ENCODE results near the gene BGN.

BGN gene

DNA sequence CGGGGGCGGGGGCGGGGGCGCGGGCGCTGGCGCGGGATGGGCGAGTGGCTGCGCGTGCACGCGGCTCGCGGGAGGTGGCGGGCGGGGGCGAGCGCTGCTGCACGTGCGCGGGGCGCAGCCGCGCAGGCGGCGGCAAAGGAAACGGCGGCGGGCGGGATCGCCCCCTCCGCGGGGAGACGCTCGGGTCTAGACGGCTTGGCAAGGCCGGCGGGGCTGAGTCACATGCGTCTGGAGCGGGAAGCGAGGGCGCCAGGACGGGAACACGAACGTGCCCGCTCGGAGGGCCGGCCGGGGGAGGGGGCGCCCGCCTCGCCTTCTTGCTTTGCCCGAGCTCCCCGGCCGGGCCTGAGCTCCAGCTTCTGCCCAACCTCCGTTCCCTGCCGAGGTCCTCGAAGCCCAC, 20.1 kb upstream of the BGN start:
- H3K9ac ChIP-seq (ENCODE audit: low read depth, low read length) = no peak overlapping the region
- H3K27me3 ChIP-seq (ENCODE audit: control insufficient read depth, insufficient read depth, low read length) = peaks cover 25% of the 10 kb centered on the region
- no peak overlapping the region for H3K4me3 ChIP-seq (ENCODE audit: low read depth, low read length)
- H3K27ac ChIP-seq (ENCODE audit: low read depth, low read length) = no peak overlapping the region
- peaks cover 23% of the 10 kb centered on the region; the same call in 1 of the 2 replicates for H3K9me3 ChIP-seq (ENCODE audit: control insufficient read depth, insufficient read depth, low read length)
- no peaks in the 10 kb centered on the region for H3K36me3 ChIP-seq (ENCODE audit: control insufficient read depth, insufficient read depth, low read length)
- H3K4me1 ChIP-seq (ENCODE audit: control insufficient read depth, insufficient read depth, low read length) = peaks cover 9% of the 10 kb centered on the region; the same call in 1 of the 2 replicates

DNA sequence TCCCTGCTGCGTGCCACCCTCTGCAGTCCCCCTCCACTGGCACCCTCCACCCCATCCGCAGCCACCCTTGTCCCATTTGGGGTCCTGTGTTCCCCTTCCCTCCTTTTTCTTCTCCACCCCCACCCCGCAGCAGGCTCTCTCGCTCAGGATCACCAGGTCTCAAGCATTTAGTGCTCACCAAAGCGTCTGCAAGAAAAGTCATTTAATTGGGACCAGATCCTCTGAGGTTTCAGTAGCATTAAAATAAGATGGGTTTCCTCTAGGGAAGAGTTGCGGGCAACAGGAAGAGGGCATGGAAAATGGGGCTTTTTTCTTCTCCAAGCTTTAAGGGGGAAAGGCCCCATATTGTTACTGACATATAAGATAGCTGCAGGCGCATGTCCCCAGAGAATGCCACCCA, 19.5 kb upstream of the BGN start:
- Histone ChIP-seq H3K27ac (ENCODE audit: low read depth, low read length) (no peak overlapping the region), H3K4me3 (ENCODE audit: low read depth, low read length) (no peak overlapping the region), H3K36me3 (ENCODE audit: control insufficient read depth, insufficient read depth, low read length) (no peaks in the 10 kb centered on the region)

DNA sequence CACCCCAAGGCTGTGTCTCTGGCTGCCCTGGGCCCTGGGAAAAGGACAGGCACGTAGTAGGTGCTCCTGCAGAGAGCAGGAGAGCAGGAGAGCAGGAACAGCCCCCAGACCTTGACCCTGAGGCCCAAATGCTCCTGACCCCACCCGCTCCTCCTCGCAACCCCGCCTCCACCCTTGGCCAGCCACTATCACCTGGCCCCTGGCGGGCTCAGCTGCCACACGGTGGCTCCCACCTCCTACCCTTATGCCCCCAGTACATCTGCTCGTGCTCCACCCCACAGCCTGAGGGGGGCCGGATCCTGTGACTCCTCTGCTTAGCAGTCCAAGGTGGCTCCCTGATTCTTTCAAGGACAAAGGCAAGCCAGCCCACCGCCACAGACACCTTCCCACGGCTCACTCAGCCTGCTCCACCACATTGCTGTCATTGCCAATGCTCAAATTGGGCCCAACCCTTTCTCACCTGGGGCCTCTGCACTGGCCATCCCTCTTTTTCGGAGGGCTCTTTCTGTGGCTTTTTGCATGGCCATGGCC, 19.0 kb upstream of the BGN start:
- peaks cover 9% of the 10 kb centered on the region; the same call in 1 of the 2 replicates for H3K4me1 ChIP-seq (ENCODE audit: control insufficient read depth, insufficient read depth, low read length)
- peaks cover 23% of the 10 kb centered on the region; the same call in 1 of the 2 replicates for H3K9me3 ChIP-seq (ENCODE audit: control insufficient read depth, insufficient read depth, low read length)
- peaks cover 25% of the 10 kb centered on the region for H3K27me3 ChIP-seq (ENCODE audit: control insufficient read depth, insufficient read depth, low read length)
- H3K27ac ChIP-seq (ENCODE audit: low read depth, low read length) = no peak overlapping the region
- H3K36me3 ChIP-seq (ENCODE audit: control insufficient read depth, insufficient read depth, low read length) = no peaks in the 10 kb centered on the region
- no peak overlapping the region for H3K9ac ChIP-seq (ENCODE audit: low read depth, low read length)
- H3K4me3 ChIP-seq (ENCODE audit: low read depth, low read length) = no peak overlapping the region

More for the DNA sequence above, 19.5 kb upstream of the BGN start:
- Histone ChIP-seq H3K27me3 (ENCODE audit: control insufficient read depth, insufficient read depth, low read length) (peaks cover 25% of the 10 kb centered on the region), H3K9ac (ENCODE audit: low read depth, low read length) (no peak overlapping the region), H3K9me3 (ENCODE audit: control insufficient read depth, insufficient read depth, low read length) (peaks cover 23% of the 10 kb centered on the region; the same call in 1 of the 2 replicates), H3K4me1 (ENCODE audit: control insufficient read depth, insufficient read depth, low read length) (peaks cover 9% of the 10 kb centered on the region; the same call in 1 of the 2 replicates)

DNA sequence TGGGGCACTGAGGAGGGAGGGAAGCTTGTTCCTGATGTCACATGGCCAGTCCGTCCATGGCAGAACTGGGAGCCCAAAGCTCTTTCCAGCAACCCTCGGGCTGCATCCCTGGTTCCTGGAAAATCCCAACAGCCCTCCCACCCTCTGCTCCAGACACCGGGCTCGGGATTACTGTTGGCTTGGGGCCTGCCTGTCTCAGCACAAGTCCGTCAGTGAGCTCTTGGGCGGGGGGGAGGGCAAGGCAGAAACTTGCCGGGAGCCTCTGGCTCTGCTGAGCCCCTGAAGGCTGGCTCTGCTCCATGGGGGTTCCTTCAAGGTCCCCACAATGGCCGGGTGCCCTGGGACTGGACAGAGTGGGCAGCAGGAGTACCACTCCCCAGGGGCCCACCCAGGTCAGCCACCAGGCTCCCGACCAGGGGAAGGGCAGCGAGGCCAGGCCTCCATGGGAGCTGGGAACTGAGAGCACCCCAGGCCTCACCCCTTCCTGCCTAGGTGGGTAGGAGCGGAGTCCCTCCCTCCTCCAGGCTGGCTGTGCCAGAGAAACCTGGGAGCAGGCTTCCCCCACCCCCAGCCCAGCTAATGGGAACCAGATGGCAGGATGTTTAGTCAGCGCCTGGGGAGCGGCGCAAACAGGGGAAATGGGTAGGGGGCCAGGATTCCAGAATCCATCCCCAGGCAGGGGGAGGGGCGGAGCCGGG, 18.0 kb upstream of the BGN start:
- H3K4me1 ChIP-seq (ENCODE audit: control insufficient read depth, insufficient read depth, low read length) = peaks cover 9% of the 10 kb centered on the region; the same call in 1 of the 2 replicates
- peaks cover 25% of the 10 kb centered on the region for H3K27me3 ChIP-seq (ENCODE audit: control insufficient read depth, insufficient read depth, low read length)
- H3K9me3 ChIP-seq (ENCODE audit: control insufficient read depth, insufficient read depth, low read length) = peaks cover 16% of the 10 kb centered on the region; the same call in 1 of the 2 replicates
- no peak overlapping the region for H3K9ac ChIP-seq (ENCODE audit: low read depth, low read length)
- no peaks in the 10 kb centered on the region for H3K36me3 ChIP-seq (ENCODE audit: control insufficient read depth, insufficient read depth, low read length)
- H3K4me3 ChIP-seq (ENCODE audit: low read depth, low read length) = no peak overlapping the region
- no peak overlapping the region for H3K27ac ChIP-seq (ENCODE audit: low read depth, low read length)

DNA sequence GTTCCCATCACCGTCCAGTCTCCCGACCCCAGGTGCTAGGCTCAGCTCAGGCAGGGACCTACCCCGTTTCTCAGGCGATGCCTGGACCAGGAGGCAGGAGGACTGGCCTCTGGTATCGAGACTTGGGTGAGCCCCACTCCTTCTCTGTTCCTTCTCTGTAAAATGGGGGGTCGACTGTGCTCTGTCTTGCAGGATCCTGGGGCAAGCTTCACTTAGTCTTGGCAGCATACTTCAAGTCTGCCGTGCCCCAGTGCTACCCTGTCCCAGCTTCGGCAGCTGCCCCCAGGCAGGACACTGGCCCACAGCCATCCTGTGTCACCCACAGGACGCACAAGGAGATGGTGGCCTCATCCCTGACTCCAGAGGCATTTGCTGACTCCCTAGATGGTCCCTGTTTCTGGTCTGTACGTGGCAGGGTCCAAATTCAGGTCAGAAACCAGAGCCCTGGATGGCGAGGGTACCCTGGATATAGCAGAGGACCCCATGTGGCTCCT, 17.4 kb upstream of the BGN start:
- Histone ChIP-seq H3K27ac (ENCODE audit: low read depth, low read length) (no peak overlapping the region), H3K36me3 (ENCODE audit: control insufficient read depth, insufficient read depth, low read length) (no peaks in the 10 kb centered on the region), H3K9ac (ENCODE audit: low read depth, low read length) (no peak overlapping the region), H3K27me3 (ENCODE audit: control insufficient read depth, insufficient read depth, low read length) (peaks cover 25% of the 10 kb centered on the region), H3K4me3 (ENCODE audit: low read depth, low read length) (no peak overlapping the region), H3K9me3 (ENCODE audit: control insufficient read depth, insufficient read depth, low read length) (peaks cover 17% of the 10 kb centered on the region), H3K4me1 (ENCODE audit: control insufficient read depth, insufficient read depth, low read length) (peaks cover 9% of the 10 kb centered on the region; the same call in 1 of the 2 replicates)

DNA sequence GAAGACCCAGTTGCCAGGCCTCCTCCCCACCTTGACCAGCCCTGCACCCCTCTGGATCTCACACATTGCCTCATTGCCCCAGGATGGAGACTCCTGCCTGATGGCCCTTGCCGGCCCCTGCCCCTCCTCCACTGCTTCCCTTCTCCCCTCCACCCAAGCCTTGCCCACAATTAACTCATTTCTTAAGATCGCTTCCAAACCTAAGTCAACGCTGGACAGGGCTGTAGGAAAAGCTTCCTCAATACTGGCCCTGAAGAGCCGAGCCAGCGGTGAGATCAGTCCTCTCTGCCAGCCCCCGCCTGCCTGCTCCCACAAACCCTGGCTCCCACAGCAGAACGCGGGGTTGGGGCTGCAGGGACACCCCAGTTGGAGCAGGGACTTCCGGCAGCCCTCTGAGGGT, 16.9 kb upstream of the BGN start:
- Histone ChIP-seq H3K9ac (ENCODE audit: low read depth, low read length) (no peak overlapping the region), H3K4me3 (ENCODE audit: low read depth, low read length) (no peak overlapping the region), H3K4me1 (ENCODE audit: control insufficient read depth, insufficient read depth, low read length) (peaks cover 9% of the 10 kb centered on the region; the same call in 1 of the 2 replicates), H3K27ac (ENCODE audit: low read depth, low read length) (no peak overlapping the region), H3K9me3 (ENCODE audit: control insufficient read depth, insufficient read depth, low read length) (peaks cover 21% of the 10 kb centered on the region), H3K36me3 (ENCODE audit: control insufficient read depth, insufficient read depth, low read length) (no peaks in the 10 kb centered on the region), H3K27me3 (ENCODE audit: control insufficient read depth, insufficient read depth, low read length) (peaks cover 25% of the 10 kb centered on the region)

DNA sequence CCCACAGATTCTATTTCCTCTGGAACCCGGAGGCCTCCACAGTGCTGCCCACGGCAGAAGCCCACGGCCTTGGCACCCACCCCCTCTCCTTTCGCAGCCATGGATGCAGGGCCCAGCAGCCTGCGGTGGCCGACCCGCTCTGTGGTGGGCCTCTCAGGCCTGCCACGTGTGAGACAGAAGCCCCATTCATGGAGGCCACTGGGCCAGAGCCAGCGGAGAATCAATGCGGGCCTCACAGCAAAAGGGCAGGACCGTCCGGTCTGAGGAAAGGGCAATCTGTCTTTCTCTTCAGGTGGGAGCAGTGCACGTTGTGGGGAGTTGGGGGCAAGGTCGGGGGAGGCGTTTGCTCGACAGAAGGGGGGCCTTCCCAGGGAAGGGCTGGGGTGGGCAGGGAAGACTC, 16.0 kb upstream of the BGN start:
- no peak overlapping the region for H3K9ac ChIP-seq (ENCODE audit: low read depth, low read length)
- H3K4me1 ChIP-seq (ENCODE audit: control insufficient read depth, insufficient read depth, low read length) = peaks cover 9% of the 10 kb centered on the region; the same call in 1 of the 2 replicates
- H3K4me3 ChIP-seq (ENCODE audit: low read depth, low read length) = no peak overlapping the region
- H3K27me3 ChIP-seq (ENCODE audit: control insufficient read depth, insufficient read depth, low read length) = peaks cover 25% of the 10 kb centered on the region
- no peaks in the 10 kb centered on the region for H3K36me3 ChIP-seq (ENCODE audit: control insufficient read depth, insufficient read depth, low read length)
- no peak overlapping the region for H3K27ac ChIP-seq (ENCODE audit: low read depth, low read length)
- H3K9me3 ChIP-seq (ENCODE audit: control insufficient read depth, insufficient read depth, low read length) = peaks cover 16% of the 10 kb centered on the region

DNA sequence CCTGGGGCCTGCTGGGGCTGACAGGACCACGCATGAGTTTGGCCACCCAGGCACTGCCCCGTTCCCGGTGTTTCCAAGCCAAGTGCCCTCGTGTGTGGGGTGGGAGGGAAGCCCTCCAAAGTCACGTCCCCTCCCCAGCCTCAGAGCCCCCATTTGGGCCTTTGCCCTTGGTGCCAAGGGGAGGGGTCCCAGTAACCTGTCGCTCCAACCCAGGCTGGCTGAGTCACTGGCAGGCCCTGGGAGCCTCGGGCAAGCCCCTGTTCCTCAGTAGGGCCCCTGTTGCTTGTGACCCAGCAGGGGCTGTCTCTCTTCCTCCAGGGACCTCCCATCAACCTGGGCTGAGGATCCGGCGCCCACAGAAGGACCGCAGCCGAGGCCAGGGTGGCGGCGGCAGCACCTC, 13.7 kb upstream of the BGN start:
- no peak overlapping the region for H3K9ac ChIP-seq (ENCODE audit: low read depth, low read length)
- no peak overlapping the region for H3K27ac ChIP-seq (ENCODE audit: low read depth, low read length)
- H3K27me3 ChIP-seq (ENCODE audit: control insufficient read depth, insufficient read depth, low read length) = peaks cover 5% of the 10 kb centered on the region
- peaks cover 9% of the 10 kb centered on the region; the same call in 1 of the 2 replicates for H3K4me1 ChIP-seq (ENCODE audit: control insufficient read depth, insufficient read depth, low read length)
- peaks cover 18% of the 10 kb centered on the region for H3K9me3 ChIP-seq (ENCODE audit: control insufficient read depth, insufficient read depth, low read length)
- H3K36me3 ChIP-seq (ENCODE audit: control insufficient read depth, insufficient read depth, low read length) = no peaks in the 10 kb centered on the region
- H3K4me3 ChIP-seq (ENCODE audit: low read depth, low read length) = no peak overlapping the region

DNA sequence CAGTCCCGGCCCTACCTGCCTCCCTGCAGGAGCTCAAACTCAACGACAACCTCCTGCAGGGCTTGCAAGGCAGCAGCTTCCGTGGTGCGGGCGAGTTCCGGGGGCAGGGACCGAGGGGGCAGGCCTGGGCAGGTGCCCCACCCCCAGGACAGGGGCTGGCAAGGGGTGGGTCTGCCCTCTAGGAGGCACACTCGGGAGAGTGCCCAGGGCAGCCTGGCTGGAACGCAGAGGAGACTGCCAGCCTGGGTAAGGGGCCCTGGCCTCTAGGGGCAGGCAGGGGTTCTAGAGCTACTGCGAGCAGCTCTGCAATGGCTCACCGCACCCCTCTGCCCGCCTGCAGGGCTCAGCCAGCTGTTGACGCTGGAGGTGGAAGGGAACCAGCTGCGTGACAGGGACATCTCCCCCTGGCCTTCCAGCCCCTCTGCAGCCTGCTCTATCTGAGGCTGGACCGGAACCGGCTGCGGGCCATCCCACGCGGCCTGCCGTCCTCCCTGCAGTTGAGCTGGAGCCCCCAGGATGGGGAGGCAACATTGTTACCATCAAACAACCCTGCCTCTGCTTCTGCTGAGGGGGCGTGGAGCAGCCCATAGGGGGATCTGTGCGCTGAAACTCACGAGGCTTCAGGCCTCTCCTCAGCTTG, 12.3 kb upstream of the BGN start:
- Histone ChIP-seq H3K27ac (ENCODE audit: low read depth, low read length) (no peak overlapping the region), H3K4me1 (ENCODE audit: control insufficient read depth, insufficient read depth, low read length) (peaks cover 2% of the 10 kb centered on the region; the same call in 1 of the 2 replicates), H3K36me3 (ENCODE audit: control insufficient read depth, insufficient read depth, low read length) (no peaks in the 10 kb centered on the region), H3K9me3 (ENCODE audit: control insufficient read depth, insufficient read depth, low read length) (peaks cover 10% of the 10 kb centered on the region), H3K9ac (ENCODE audit: low read depth, low read length) (no peak overlapping the region), H3K27me3 (ENCODE audit: control insufficient read depth, insufficient read depth, low read length) (no peaks in the 10 kb centered on the region), H3K4me3 (ENCODE audit: low read depth, low read length) (no peak overlapping the region)

DNA sequence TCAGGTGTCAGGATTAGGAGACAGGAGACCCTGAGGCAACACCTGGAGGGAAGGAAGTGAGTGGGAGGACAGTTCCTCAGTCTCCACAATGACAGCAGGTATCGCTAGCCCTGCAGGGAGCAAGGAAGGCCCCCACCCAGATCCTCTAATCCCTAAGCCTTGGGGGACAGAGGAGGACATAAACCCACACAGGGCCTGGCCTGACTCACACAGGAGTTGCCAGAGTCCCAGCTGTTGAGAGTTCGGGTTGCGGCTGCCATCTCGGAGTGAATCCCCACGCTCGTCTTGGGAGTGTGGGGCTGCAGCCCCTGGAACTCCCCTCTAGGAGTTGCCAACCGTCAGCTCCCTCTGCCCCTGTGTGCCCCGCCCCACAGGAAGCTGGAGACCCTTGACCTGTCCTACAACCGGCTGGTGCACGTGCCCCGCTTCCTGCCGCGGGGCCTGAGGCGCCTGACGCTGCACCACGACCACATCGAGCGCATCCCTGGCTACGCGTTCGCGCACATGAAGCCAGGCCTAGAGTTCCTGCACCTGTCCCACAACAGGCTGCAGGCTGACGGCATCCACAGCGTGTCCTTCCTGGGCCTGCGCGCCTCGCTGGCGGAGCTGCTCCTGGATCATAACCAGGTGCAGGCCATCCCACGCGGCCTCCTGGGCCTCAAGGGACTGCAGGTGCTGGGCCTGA, 9.2 kb upstream of the BGN start:
- Histone ChIP-seq H3K27ac (ENCODE audit: low read depth, low read length) (no peak overlapping the region), H3K27me3 (ENCODE audit: control insufficient read depth, insufficient read depth, low read length) (no peaks in the 10 kb centered on the region), H3K4me1 (ENCODE audit: control insufficient read depth, insufficient read depth, low read length) (no peaks in the 10 kb centered on the region), H3K9me3 (ENCODE audit: control insufficient read depth, insufficient read depth, low read length) (peaks cover 24% of the 10 kb centered on the region), H3K36me3 (ENCODE audit: control insufficient read depth, insufficient read depth, low read length) (no peaks in the 10 kb centered on the region), H3K4me3 (ENCODE audit: low read depth, low read length) (no peak overlapping the region), H3K9ac (ENCODE audit: low read depth, low read length) (no peak overlapping the region)
